NCI-H1048 (cell line): ENCODE measurements around the gene SCAF8.
"Not testable (repeated sequence)": the region's sequence is repeated elsewhere in the genome, so short reads cannot be mapped to it uniquely, and the experiment has no call there.

ENCODE experiments used
- DNase-seq: peaks from one replicate; lab custom pipeline; 2025; lab: John Stamatoyannopoulos, UW

The SCAF8 gene

DNA sequence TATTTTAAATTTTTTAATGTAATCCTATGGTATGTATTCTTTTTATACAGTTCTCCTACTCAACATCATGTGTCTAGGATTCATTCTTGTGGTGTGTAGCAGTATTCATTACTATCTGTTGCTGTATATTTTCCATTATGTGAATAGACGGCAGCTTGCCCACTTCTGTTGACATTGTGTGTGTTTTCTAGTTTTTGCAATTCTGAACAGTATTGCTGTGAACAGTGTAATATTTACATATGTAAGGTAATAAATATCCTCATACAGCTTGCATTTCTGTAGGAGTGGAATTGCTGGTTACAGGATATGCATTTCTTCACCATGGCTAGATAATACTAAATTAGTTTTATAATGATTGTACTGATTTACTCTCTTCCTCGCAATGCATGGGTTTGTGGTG lies 51.9 kb downstream of the SCAF8 start:
- DNase-seq: no peak

- DNase-seq: no peak
Measured at GRCh38 chr6:154786144-154786868, 53.1 kb downstream of the SCAF8 start.

DNA sequence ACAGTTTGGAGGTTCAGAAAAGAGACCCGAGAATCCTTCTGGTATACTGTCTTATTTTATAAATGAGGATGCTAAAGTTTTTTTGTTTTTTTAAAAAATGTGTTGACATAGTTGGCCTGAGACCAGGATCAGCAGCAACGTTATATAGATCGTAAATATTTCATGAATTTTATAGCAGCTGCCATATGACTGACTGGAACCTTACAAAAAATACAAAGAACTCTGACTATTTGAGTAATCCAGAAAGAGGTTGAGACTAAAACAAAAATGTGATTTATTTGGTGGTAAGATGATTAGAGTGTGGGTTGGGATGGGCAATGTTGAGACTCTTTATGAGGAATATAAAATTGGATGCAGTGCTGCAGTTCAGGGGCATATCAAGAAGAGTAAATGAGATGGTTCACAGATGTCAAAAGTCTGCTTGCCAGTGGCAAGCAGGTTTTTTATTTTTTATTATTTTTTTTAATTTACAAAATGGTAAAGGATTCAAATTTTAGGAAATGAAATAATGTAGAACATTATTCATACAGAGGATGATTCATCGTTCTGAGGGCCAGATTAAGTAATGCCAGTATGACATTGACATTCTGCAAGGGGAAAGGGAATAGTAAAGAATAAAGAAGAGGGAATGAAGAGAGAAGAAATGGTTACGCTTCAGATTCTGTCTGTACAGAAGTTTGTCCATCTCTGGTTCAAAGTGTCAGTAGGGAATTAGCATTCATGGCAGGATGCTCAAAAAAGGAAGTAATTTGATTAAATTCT lies 58.5 kb downstream of the SCAF8 start:
- no peak for DNase-seq

DNA sequence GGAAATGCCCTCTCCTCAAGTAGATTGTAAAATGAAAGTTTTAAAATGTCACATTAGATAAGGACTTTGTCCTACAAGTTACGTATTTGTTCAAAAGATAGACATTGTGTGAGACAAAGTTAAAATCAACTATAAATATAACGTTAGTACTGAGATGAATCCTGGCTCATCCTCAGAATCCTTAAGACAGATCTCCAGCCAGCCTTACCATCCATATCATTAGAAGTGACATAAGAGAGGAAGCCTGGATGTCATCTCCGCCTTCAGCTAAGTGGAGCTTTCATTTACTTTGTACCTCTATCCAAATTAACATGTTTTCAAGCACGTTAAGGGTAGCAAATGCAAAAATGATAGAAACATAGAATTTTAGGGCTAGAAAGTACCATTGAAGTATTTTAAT lies 59.1 kb downstream of the SCAF8 start:
- no peak for DNase-seq

DNA sequence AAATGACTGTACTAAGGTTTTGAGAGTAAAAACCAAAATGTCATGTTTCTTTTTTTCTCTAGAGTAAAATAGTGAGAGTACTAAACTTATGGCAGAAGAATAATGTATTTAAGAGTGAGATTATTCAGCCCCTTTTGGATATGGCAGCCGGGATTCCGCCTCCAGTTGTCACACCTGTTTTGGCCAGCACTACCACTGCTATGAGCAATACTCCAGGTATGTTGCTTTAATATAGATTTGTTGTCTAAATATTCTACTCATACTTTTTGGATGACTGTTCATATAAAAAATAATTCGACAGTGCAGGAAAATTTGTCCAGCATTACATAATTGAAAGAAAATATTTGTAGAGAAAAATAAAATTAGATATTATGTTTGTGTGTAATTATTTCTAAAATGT lies 59.5 kb downstream of the SCAF8 start:
- no peak for DNase-seq

DNA sequence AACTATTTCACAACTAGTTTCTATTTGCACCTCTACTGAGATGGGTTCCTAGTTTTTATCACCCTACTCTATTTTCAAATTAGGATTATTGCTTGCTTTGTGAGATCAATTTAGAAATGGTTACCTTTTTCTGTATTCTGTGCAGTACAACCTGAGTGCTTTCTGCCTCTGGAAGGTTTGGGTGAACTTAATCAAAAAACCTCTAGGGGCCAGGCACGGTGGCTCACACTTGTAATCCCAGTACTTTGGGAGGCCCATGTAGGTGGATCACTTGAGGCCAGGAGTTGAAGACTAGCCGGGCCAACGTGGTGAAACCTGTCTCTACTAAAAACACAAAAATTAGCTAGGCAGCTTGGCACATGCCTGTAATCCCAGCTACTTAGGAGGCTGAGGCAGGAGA lies 63.3 kb downstream of the SCAF8 start:
- no peak for DNase-seq

GRCh38 chr6:154797857-154798256 lies 64.6 kb downstream of the SCAF8 start:
- DNase-seq: no peak

GRCh38 chr6:154800338-154800737 lies 67.1 kb downstream of the SCAF8 start:
- no peak for DNase-seq

DNA sequence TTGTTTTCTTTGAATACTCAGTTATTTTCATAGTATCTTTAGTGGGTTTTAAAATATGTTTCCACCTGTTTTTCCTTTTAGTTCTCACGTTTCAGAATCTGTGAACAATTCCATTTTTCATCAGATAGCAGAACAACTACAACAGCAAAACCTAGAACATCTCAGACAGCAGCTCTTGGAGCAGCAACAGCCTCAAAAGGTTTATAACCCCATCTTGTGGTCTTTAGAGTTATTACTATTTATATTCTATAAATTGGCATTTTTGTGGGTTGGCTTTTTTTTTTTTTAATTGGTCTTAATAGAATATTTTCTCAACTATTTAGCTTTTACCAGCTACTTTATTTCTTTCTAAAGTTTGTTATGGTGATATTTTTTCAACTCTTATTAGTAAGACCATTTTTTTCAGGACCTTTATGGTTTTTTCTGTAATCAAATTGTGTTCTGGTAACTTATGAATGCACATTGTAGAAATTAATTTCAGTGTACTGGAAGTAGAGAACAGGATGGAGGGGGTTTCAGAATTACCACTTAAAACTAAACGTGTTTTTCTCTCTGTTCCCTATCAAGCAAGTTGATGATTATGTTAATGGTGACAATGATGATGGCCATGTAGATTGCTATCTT lies 72.2 kb downstream of the SCAF8 start:
- no peak for DNase-seq

DNA sequence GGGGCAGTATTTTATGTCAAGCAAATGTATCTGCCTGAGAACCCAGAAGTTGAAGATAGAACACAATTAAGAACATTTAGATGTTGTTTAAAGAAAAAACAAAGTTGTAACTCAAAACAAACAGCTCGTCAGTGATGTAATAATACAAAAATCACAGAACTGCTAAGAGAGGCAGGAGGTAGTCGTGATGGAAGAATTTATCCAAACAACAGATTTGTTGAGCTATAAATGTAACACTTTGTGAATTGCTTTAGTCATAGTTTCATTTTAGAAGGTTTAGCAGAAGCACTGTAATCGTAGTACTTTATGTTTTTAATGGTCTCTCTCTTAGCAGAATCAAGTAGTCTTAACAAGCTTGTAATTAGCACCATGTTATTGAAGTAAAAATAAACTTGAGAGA lies 73.6 kb downstream of the SCAF8 start:
- DNase-seq: no peak

GRCh38 chr6:154811663-154812062 lies 78.4 kb downstream of the SCAF8 start:
- DNase-seq: not testable (repeated sequence)

GRCh38 chr6:154814063-154814462 lies 80.8 kb downstream of the SCAF8 start:
- DNase-seq: no peak

DNA sequence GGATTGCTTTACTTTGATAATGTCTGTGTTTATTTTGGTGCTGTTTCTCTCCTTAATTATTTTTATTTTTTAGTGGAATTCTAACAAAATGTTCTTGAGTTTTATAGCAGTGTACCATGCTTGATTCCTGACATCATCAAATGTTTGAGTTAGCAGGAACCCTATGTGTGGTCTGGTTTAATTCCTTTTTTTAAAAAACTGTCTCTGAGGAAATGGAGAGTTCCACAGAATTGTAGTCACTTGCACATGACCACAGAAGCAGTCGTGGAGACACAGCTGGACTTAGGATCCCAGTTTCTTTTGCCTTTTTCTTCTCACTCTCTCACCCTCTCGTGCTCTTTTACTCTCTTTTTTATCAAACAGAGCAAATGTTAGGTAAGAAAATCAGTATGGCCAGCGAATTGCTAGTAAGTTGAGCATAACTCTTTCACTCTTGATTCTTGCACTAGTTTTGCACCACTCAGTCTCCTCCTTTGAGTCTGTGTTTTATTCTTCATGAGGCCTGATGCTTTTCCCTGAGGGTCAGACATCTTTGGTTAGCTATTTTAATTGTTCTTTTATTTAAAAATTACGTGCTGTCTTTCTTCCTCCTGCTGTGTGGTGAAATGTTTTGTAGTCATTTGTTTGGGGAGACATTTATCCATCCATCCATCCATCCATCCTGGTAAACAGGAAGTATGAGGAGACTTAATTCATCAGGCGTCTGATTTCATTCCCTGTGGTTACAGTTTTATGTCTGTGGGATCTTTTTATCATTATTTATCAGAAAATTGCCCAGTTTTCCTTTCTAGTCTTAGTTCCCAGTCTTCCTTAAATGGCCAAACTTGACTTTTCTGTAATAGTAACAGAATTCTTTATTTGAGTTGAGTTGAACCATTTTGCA lies 83.0 kb downstream of the SCAF8 start:
- DNase-seq: no peak

DNA sequence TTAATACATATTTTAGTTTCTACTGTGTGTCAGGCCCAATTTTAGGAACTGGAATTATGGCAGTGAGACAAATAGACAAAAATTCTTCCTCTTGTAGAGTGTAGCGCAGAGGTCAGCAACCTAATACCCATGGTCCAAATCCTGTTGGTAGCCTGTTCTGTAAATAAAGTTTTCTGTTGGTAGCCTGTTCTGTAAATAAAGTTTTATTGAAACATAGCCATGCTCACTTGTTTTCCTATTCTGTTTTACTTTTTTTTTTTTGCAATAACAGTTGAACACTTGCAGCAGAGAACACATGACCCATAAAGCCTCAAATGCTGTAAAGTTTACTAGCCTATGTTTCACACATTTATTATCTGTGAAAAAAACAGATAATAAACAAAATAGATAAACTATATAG lies 87.9 kb downstream of the SCAF8 start:
- no peak for DNase-seq

DNA sequence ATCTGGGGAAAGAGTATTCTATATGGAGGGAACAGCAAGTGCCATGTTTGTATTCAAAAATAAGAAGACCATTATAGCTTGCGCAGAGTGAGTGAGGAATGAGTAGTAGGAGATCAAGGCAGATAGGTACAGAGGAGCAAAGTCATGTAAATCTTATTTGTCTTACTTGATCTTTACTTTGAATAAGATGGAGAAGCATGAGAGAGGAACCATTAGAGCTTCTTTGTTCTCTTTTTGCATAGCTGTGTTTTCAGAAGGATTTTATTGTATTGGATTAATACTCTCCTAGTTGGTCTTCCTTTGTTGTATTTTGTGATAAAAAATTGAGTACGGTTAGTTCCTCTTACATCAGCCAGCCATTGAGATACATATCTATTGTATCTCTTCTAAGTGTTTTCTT lies 88.4 kb downstream of the SCAF8 start:
- no peak for DNase-seq

DNA sequence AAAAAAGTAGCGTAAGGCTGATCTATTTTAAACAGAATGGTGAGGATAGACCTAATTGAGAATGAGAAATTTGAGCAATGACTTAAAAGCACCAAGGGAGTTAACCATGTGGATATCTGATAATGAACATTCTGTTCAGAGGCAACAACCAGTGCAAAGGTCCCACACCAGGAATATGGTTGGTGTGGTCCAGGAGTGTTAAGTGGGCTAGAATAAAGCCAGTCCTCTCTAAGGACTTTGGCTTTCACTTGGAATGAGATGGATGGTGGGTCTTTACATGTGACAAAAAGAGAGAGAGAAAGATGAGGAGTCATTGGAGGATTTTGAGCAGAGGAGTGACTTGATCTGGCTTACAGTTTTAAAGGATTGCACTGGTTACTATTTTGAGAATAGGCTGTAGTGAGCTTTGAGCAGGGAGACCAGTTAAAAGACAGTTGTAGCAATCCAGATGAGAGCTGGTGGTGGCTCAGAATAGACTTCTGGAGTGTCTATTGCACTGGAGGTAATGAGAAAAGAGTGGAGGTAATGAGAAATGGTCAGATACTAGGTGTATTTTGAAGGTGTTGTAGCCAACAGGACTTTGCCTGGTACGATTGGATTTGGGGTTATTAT lies 89.8 kb downstream of the SCAF8 start:
- DNase-seq: no peak

DNA sequence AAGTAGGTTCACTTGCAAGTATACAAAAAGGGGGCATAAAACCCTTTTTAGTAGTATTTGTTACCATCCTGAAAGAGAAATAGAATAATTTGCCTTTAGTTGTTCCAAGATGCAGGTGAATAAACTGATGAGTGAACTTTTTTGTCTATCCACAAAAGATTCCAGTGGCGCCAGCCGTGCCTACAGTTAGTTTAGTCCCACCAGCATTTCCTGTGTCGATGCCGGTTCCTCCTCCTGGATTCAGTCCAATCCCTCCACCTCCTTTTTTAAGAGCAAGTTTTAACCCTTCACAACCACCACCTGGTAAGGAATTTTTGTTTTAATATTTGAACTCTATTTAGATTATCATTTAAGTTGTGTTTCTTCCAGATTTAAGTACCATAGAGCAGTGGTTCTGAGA lies 90.9 kb downstream of the SCAF8 start:
- DNase-seq: no peak

GRCh38 chr6:154829970-154830369 lies 96.8 kb downstream of the SCAF8 start:
- no peak for DNase-seq

DNA sequence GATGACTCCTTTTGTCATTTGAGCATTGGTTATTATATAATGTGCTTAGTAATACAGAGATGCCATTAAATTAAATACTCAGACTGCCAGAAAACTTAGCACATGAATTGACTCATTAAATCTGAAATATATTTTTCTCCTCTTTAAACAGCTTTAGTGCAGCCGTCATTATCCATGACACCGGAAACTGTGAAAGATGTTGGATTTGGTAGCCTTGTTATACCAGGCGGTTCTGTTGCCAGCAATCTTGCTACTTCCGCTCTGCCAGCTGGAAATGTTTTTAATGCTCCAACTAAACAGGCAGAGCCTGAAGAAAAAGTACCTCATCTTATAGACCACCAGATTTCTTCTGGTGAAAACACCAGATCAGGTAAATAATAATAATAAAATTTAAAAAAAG lies 97.6 kb downstream of the SCAF8 start:
- no peak for DNase-seq

GRCh38 chr6:154835307-154835706 lies 102.1 kb downstream of the SCAF8 start:
- no peak for DNase-seq

DNA sequence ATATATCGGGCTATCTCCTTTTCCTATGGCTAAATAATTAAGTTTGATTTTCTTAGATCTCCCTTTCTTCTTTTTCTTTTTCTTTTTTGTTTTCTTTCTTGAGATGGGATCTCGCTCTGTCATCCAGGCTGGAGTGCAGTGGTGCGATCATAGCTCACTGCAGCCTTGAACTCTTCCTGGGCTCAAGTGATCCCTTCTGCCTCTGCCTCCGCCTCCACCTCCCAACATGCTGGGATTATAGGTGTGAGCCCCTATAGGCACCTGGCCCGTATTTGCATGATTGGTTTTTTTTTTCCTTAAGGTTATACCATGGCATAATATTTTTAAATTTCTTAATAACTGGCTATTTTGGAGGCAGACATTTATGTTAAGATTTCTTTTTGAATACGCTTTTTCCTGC lies 106.3 kb downstream of the SCAF8 start:
- DNase-seq: no peak

- DNase-seq: no peak
Measured at GRCh38 chr6:154840363-154840762, 107.1 kb downstream of the SCAF8 start.
